KBM-7 (cell line): ENCODE results near the gene CHPF.

Source experiments
- DNase-seq: peaks from one replicate; pipeline ENCODE4 v3.0.0-alpha.2; 2015
- in situ Hi-C: fragments of 300-500 bp; cut with MboI; formaldehyde crosslinking; loops from 2 replicates; pipeline ENCODE4 v1.14.3; 2020; ENCODE audit warnings: low sequenced_read_pairs, low pct_unique_long_range_greater_than_20kb, mixed read lengths

Gene CHPF

DNA sequence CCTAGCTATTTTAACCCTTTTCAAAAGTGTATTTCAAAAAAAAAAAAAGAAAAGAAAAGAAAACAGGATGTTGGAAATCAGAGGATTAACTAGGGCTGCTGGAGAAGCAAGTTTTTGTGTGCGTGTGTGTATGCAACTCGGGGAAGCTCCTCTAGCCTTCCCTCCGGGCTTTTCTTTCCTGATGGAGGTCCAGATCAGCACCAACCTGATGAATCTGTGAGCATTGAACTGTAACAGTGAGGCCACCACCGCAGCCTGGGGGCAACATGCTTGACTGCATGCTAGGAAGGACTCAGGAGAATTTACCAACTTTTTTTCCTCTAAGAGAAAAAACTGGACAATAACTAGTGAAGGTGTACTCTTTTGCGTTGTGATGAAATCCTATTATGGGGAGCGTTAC is 25.4 kb upstream of the CHPF start:
- no peak for DNase-seq
- in situ Hi-C loops: no loop called here

DNA sequence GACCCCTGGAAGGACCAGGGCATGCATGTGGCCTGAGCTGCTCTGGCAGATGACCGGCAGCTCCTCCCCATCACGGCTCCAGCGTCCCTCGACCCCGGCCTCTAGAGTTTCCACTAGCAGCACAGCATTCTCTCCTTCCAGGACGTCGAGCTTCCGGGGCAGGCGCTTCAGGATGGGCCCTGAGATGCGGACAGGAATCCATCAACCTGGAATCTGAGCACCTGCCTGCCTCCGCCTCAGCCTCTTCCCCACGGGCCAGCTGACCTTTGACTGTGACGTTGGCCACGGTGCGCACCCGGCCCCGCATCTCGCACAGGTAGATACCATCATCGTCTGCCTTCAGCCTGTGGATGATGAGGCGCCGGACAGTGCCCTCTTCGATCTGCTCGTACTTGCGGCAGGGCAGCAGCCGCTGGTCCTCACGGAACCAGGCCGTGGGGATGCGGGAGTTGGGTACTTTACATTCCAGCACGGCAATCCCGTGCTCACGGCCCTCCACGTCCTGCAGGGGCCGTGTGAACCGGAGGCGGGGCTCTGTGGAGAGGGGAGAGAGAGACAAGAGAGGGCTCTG is 24.3 kb upstream of the CHPF start:
- in situ Hi-C loops: no loop called here

DNA sequence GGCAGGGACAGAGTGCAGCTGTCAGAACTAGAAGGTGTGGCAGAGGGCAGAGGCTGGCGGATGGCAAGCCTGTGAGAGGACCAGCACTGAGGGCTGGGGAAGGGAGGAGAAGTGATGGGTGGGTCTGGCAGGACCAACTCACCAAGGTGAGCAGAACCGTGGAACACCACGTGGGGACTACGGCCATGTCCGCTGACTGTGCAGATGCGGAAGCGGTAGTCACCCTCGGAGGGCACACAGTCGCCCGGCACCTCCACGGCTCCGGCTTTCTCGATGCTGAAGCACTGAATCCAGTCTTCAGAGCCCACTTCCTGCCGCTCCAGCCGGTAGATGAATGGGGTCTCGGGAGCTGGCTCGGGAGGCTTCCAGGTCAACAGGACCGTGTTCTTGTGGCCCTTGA is 23.5 kb upstream of the CHPF start:
- in situ Hi-C loops: no loop called here
- no peak for DNase-seq

More for the DNA sequence above, 24.3 kb upstream of the CHPF start:
- no peak for DNase-seq

DNA sequence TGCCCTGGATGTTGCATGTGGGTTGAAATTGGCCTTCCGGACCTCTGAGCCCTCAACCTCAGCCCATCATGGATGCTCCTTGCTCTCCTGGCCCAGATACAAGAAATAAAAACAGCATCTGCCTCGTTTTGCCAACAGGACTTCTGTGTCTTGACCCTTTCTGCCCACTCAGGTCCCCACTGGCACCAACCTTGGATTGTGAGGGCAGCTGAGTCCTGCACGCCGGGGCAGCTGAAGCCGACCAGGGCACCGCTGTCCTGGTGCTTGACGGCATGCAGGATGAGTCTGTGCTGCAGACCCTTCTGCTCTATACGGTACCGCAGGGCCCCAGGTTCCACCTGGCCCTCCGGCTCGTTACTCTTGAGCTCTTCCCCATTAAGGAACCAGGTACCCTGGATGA is 23.0 kb upstream of the CHPF start:
- DNase-seq: no peak
- in situ Hi-C loops: no loop called here

DNA sequence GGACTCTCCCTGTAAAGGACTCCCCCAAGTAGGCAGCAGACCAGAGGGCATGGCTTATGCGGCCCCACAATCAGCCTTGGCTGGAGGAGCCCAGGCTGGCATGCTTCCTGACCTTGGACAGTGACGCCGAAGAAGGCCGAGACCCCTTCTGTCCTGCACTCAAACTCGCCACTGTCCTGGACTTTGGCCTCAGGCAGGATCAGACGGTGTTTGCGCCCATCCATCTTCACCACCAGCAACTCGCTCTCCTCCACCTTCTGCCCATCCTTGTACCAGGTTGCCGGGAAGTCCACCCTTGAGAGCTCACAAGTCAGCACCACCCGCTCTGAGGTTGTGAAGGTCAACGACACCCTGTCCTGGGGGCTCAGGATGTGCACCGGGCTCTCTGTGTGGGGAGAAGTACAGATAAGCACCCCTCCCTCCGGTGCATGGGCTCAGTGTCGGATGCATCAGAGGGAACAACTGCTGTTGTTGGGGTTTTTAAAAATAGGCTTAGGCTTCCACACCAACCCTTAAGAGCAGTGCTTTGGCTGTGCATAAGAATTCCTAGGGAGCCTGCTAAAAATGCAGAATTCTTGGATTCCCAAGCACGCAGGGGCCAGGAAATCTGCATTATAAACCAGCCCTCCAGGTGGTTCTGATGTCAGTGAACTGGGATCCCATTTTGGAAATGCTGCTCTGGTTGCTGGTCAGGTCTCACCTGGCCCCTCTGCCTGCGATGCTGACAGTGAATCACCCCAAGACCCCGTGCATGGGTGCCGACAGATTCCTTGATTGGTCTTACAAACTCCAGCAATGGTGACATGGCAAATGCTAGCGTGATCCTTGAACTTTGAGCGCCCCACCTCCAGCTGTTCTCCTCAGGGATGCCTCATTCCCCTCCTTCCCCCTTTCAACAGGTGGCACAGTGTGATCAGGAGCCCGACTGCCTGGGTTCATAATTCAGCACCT is 21.8 kb upstream of the CHPF start:
- DNase-seq: no peak
- in situ Hi-C loops: no loop called here

DNA sequence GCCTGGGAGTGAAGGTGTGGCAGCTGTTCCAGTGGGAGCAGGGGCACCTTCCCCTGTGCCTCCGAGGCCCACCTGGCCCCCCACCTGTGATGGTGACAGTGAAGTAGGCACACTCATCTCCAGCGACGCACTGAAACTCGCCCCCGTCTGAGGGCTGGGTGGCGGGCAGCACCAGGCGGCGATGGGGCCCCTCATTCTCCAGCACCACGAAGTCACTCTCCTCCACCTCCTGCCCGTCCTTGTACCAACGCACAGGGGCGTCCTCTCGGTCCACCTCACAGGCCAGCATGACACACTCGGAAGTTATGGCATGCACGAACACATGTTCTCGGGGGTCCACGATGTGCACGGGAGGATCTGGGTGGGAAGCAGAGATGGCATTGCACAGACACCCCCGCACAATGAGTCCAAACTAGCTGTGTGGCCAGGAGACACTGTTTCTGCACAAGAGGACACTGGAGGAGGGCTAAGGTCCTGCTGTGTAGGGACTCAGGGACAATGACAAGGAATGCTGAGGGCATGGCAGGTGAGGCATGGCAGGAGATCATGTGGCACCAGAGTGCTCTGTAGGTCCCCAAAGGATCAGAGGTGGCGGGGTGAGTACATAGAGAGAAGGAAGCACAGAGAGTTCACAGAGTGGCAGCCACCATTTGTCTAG is 19.8 kb upstream of the CHPF start:
- no peak for DNase-seq
- in situ Hi-C loops: no loop called here

DNA sequence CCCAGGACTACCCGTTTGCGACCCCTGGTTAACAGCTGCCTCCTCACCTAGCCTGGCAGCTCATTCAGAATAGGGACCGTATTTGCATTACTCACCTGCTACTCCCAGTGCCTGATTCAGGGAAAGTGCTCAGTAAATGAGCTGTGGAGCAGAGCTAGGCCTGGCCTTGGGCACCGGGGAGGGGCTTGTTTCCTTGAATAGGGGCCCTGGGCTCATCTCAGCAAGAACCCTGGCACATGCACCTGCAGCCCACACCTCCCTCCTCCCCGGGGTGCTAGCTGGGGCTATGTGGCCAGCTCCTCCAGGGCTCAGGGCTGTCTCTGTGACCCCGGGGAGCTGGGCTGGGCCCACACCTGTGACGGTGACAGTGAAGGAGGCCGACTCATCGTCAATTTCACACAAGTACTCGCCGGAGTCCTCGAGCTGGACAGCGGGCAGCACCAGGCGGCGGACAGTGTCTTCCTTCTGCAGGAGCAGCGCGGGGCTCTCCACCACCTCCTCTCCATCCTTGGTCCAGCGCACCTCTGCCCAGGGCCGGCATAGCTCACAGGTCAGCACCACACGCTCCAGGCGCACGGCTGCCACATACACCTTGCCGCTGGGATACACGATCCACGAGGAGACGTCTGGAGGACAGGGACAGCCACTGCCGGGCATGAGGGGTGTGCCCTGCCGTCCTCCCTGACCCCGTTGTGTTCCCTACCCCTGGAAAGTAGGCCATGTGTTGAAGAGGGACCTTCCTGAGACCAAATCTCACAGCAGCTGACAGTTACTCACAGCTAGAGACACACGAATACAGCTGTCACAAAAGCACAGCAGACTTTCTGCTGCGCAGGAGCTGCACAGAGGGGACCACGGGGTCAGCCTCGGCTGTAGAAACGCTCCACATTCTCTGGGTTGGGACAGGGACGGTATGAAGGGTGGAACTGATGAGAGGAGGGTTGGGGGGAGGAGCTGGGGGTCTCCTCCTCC is 18.7 kb upstream of the CHPF start:
- in situ Hi-C loops: no loop called here
- DNase-seq: no peak

DNA sequence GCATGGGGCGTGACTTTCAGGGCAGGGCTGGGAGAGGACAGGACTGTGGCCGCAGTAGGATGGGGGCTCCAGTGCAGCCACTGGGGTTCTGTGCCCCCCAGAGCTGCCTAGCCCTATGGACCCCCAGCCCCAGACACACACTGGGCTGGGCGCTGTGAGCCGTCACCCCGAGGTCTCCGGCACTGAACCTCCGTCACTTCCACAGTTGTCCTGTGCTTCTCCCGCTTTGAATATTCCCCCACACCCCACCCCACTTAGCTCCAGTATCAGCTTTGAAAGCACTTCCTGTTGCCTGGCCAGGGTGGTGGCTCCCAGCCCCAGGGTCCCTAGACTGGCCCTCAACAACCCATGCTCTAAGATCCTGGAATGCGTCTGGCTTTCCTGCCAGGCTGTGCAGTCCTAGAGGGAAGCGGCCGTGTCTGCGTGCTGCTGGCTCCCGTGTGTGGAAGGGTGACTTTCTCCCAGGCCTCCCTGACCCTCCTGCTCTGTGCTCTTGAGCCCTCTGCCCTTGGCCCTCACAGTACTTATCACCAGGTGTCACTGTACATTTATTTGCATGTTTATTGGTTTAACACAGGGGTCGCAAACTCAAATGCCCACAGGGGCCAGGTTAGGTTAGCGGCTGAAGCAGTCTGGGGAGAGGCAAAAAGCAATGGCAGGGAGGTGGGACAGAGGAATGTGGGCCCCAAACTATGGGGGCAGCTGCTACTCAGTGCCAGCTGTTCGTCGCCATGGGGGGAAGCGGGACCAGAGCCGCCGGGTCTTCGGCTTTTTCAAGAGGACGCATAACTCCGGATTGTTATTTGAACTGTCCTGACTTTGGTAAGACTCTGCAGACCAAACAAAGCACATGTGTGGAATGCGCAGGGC is 17.8 kb upstream of the CHPF start:
- DNase-seq: no peak
- in situ Hi-C loops: no loop called here

DNA sequence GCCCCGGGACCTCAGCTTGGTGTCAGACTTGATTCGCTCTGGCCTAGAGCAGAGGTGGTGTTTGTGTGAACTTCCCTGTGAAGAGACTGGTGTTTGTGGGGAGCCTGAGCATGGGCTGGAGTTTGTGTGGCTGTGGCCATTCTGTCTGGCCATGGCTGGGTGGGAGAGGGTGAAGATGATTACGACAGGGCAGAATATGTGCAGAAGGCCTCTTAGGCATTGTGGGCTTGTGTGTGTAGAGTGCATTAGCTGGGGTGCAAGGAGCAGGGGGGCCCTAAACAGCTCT is 17.2 kb upstream of the CHPF start:
- in situ Hi-C loops: no loop called here

DNA sequence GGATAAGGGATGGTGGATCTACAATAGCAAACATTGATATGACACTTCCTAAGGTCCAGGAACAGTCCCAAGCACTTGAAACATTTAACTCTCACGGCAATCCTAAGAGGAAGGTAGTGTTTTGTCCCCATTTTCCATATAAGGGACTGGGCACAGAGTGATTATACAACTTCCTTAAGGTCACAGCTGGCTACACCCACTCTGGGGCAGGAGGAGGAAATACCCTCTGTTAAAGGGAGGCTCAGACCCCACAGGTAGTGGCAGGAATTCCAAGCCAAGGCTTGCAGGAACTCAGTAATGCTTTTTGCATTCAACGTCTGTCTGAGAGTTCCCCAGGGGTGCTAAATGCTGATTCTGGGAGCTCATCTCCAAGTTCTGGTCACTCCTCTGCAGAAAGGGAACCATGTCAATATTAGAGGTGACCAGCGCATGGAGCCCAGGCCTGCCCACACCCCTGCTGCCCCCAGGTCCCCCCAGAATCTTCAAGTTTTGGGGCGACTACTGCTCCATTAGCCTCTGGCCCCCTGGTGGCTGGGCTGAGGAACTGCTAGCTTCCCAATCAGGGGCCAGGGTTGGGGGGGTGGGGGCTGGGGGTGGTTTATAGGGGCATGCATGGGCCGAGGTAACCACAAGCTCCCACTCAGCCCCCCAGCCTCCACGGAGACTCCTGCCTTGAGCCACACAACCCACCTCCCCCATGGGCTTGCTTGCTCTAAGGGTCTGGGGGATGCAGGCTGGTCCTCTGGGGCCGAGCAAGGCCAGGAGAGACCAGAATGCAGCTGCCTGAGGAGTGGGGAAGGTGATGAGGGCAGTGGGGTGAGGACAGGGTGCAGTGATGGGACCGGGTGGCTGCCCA is 16.7 kb upstream of the CHPF start:
- in situ Hi-C loops: no loop called here
- peak; percentile 16 for DNase-seq

More for the DNA sequence above, 17.2 kb upstream of the CHPF start:
- no peak for DNase-seq

DNA sequence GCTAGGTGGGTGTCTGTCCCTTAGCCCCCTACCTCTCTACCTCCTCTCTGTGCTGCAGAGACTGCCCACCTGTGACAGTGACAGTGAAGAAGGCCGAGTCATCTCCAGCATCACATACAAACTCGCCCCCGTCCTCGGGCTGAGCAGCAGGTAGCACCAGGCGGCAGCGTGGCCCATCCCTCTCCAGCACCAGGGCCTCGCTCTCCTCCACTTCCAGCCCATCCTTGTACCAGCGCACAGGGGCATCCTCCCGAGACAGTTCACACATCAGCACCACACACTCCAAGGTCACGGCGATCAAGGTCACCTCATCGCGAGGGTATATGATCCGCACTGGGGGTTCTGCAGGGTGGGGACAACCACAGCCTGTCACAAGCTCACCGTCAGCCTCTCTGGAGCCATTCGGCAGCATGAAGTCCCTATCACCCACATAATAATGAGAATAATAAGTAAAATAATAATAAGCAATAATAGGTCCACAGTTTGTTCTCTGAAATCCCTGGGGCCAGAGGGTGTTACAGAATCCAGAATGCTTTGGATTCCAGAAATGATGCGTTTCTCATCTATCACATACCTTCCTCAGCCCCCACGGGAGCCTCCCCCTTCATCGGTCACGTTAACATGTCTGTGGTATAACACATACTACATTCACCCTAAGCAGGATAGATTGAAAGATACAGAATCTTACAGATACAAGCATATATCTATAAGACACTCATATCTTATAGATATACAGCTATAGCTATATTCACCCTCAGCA is 15.7 kb upstream of the CHPF start:
- in situ Hi-C loops: no loop called here
- DNase-seq: no peak

DNA sequence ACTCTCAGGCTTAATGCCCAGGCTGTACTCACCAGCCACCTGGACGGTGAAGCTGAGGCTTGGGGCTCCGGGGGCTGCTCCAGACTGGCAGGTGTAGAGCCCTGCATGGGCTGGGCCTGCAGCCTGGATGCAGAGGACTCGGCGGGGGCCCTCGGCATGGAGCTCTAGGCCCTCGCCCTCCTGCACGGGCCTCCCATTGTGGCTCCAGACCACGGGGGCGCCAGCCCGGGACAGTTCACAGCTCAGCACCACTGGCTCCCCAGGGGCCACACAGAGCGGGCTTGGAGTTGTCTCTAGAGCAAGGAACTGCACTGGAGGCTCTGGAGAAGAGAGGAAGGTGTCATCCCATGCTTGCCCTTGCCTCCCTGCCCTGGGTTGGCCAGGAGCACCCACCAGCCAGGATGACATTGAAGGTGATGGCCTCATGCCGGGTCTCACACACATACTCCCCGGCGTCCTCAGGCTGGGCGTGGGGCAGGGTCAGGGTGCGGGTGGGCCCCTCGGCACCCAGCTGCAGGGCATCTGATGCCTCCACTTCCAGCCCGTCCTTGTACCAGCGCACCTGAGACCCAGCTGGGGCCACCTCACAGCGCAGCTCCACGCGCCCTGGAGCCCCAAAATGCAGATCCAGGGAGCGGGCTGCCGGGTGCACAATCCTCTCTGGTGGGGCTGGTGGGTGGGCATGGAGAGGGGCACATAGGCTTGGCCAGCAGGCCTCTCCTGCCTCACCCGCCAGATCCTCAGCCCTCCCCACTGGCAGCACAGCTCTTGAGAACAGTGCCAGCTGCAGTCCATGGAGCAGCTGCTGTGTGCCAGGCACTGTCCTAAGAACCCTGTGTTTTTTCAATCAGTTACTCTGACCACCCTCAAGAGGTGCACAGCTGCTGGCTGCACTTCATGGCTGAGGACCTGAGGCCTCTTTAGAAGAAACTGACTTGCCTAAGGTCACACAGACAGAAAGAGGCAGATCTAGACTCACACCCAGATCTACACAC is 14.5 kb upstream of the CHPF start:
- DNase-seq: no peak
- in situ Hi-C loops: no loop called here

DNA sequence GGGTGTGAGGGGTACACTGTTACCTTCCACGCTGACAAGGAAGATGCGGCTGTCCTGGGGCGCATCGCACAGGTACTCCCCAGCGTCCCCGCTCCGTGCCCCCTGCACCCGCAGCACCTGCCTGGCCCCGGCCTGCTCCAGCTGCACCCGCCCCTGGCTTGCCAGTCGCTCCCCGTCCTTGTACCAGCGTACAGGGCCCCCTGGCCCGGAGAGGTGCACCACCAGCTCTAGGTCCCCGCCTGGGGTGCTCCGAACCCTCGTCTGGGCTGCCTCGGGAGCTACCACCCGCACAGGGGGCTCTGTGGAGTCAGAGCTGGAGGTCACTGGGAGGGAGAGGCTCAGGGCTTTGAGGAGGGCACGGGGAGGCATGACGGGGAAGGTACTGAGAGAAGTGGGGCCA is 13.7 kb upstream of the CHPF start:
- no peak for DNase-seq
- in situ Hi-C loops: no loop called here

DNA sequence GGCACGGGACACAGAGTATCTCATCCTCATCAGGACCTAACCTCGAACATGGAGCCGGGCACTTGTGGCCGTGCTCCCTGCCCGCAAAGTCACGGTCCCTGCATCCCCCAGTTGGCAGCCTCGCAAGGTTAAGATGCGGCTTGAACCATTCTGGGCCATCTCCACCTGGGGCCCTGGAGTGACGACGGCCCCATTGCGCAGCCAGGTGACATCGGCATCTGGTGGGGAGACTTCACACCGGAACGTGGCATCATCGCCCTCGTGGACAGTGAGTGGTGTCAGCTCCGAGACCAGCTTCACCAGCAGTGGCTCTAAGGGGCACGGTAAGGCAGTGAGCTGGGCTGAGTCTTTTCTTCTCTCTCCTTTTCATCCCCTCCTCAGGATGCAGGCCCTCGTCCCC is 12.8 kb upstream of the CHPF start:
- no peak for DNase-seq
- in situ Hi-C loops: no loop called here

DNA sequence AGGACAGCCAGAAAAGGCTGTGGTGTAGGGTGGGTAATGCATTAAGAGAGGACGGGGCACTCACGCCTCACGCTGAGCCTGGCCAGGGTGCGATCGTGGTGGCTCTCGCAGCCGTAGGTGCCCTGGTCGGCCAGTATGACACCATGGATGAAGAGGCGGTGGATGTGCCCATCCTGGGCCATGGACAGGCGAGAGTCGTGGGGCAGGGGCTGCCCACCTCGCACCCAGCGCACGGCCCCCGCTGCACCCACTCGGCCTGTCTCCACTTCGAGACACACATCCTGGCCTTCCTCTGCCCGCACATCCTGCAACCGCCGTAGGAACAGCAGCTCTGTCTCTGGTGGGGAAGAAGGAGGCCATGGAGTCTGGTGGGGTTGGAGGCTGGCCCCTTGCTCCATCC is 12.3 kb upstream of the CHPF start:
- in situ Hi-C loops: no loop called here

DNA sequence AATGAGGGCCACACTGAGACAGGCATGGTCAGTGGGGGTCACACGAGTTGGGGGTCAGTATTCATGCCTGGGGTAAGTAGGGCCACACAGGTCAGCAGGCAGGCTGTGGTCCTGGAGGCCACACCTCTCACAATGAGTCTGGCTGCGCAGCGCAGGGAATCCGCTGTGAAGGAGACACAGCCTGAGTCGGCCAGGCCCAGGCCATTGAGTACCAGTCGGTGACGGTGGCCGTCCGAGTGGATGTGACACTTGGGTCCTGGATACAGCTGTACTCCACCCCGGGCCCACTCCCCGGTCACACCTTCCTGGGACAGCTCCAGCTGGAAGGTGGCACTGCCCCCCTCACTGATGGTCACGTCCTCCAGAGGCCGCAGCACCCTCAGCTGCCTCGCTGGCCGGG is 10.7 kb upstream of the CHPF start:
- in situ Hi-C loops: no loop called here
- no peak for DNase-seq

More for the DNA sequence above, 12.3 kb upstream of the CHPF start:
- no peak for DNase-seq
